ENCODE data around the gene HNRNPLL.

DNA sequence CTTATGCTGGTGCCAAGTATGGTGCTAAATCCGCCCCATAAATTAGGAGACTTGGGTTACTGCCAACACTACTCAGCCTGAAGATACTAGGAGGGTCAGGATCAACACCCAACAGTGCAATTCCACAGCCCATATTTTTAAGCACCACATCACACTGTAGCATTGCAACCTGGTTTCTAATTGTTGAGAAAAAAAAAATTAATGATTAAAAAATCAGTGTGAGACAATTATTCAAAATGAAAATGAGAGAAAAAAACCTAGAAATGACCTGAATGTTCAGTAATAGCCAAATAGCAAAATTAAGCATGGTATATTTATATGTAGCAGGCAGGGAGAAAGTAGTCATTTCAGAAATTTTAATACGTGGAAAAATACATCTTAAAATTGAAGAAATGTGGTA, 29.2 kb upstream of the HNRNPLL start:
- TF ChIP-seq EZH2 (IDR thresholded peaks at IDR 0.05) = no peak
- TF ChIP-seq POLR2AphosphoS5 (IDR thresholded peaks at IDR 0.05; ENCODE audit: borderline replicate concordance, low read depth, low read length) = no peak

Data from SK-N-MC (cell line).